H7 (cell line): Measurements from ENCODE around the gene TMEM44. TPM values are rescaled to one million over a fixed set of nuclear protein-coding genes. Genes with fewer than 3 reads are reported as not detected.

Source experiments
- DNase-seq: peaks from one replicate; pipeline ENCODE4 v3.0.0; 2012
- H3K27me3 ChIP-seq: 2 replicates; pipeline ENCODE4 v1.6.0; 2011; ENCODE audit warnings: mild to moderate bottlenecking, low read length; ENCODE audit not compliant: control insufficient read depth, insufficient read depth
- H3K36me3 ChIP-seq: replicated peaks from 2 replicates; pipeline ENCODE4 v1.5.1; 2011; ENCODE audit warnings: low read length; ENCODE audit not compliant: control insufficient read depth, insufficient read depth
- H3K4me3 ChIP-seq: 2 replicates; pipeline ENCODE4 v1.5.1; 2011; ENCODE audit warnings: low read depth, mild to moderate bottlenecking, control low read depth, low read length, moderate library complexity; ENCODE audit not compliant: insufficient read depth
- total RNA-seq: library from RNA; depleted of rRNA; stranded (reverse); fragments of >200 nt; shearing (Covaris generic); gene quantifications from 2 replicates; pipeline ENCODE4 v1.2.3, GENCODE V29; 2014; rRNA removed

TMEM44 gene
- 5.4 and 9.8 TPM in 2 replicates for total RNA-seq

GRCh38 chr3:194633349-194634004 is at the start of gene TMEM44:
Gene TMEM44, minus strand, starts transcription at chr3:194633419. Its CDS starts 204 bp downstream, at chr3:194633215.
- Histone ChIP-seq H3K36me3 (no peaks in the 10 kb centered on the region; the same call in 1 of the 2 replicates), H3K27me3 (peaks cover 2% of the 10 kb centered on the region), H3K4me3 (peak within 1 kb of the TSS; percentile 66)
- peak; percentile 98 for DNase-seq

GRCh38 chr3:194682694-194683310 is 49.6 kb upstream of the TMEM44 start:
- H3K27me3 ChIP-seq, result peaks cover 33% of the 10 kb centered on the region
- H3K4me3 ChIP-seq, result no peak overlapping the region
- DNase-seq, result peak; percentile 84
- no peaks in the 10 kb centered on the region for H3K36me3 ChIP-seq

GRCh38 chr3:194682189-194682693 is 49.0 kb upstream of the TMEM44 start:
- DNase-seq, result no peak
- Histone ChIP-seq H3K36me3 (no peaks in the 10 kb centered on the region), H3K4me3 (no peak overlapping the region), H3K27me3 (peaks cover 29% of the 10 kb centered on the region)

GRCh38 chr3:194680888-194681615 is 47.8 kb upstream of the TMEM44 start:
- Histone ChIP-seq H3K36me3 (no peaks in the 10 kb centered on the region), H3K27me3 (peaks cover 17% of the 10 kb centered on the region), H3K4me3 (no peak overlapping the region)
- DNase-seq, result no peak

GRCh38 chr3:194676471-194676870 is 43.3 kb upstream of the TMEM44 start:
- DNase-seq, result no peak
- peaks cover 6% of the 10 kb centered on the region for H3K27me3 ChIP-seq
- no peak overlapping the region for H3K4me3 ChIP-seq
- H3K36me3 ChIP-seq, result no peaks in the 10 kb centered on the region

- DNase-seq, result no peak
- Histone ChIP-seq H3K4me3 (no peak overlapping the region), H3K36me3 (no peaks in the 10 kb centered on the region), H3K27me3 (peaks cover 6% of the 10 kb centered on the region)
Observed at GRCh38 chr3:194675680-194676079, 42.5 kb upstream of the TMEM44 start.

GRCh38 chr3:194675081-194675640 is 41.9 kb upstream of the TMEM44 start:
- Histone ChIP-seq H3K4me3 (no peak overlapping the region), H3K36me3 (no peaks in the 10 kb centered on the region), H3K27me3 (peaks cover 6% of the 10 kb centered on the region)
- no peak for DNase-seq

- H3K4me3 ChIP-seq, result no peak overlapping the region
- H3K27me3 ChIP-seq, result peaks cover 6% of the 10 kb centered on the region
- DNase-seq, result no peak
- H3K36me3 ChIP-seq, result peaks cover 3% of the 10 kb centered on the region
Observed at GRCh38 chr3:194673761-194674160, 40.5 kb upstream of the TMEM44 start.

GRCh38 chr3:194672876-194673275 is 39.7 kb upstream of the TMEM44 start:
- DNase-seq, result no peak
- H3K36me3 ChIP-seq, result peaks cover 3% of the 10 kb centered on the region

GRCh38 chr3:194671900-194672808 is 38.9 kb upstream of the TMEM44 start, which contains the start of gene LSG1:
Gene LSG1, minus strand, starts transcription at chr3:194672191. Its CDS starts 29 bp downstream, at chr3:194672162.
- Histone ChIP-seq H3K27me3 (peaks cover 6% of the 10 kb centered on the region), H3K36me3 (peaks cover 3% of the 10 kb centered on the region), H3K4me3 (peak within 1 kb of the TSS; percentile 89)
- DNase-seq, result peak; percentile 91

More at GRCh38 chr3:194672876-194673275, 39.7 kb upstream of the TMEM44 start:
- peak overlapping the region; percentile 89 for H3K4me3 ChIP-seq
- H3K27me3 ChIP-seq, result peaks cover 6% of the 10 kb centered on the region

- H3K36me3 ChIP-seq, result peaks cover 3% of the 10 kb centered on the region
- DNase-seq, result peak; percentile 59
- H3K27me3 ChIP-seq, result peaks cover 6% of the 10 kb centered on the region
- peak overlapping the region; percentile 89 for H3K4me3 ChIP-seq
Observed at GRCh38 chr3:194671511-194671899, 38.3 kb upstream of the TMEM44 start.

GRCh38 chr3:194667363-194667762 is 34.1 kb upstream of the TMEM44 start:
- H3K4me3 ChIP-seq, result no peak overlapping the region
- no peak for DNase-seq
- H3K27me3 ChIP-seq, result no peaks in the 10 kb centered on the region
- peaks cover 6% of the 10 kb centered on the region for H3K36me3 ChIP-seq

GRCh38 chr3:194664857-194665256 is 31.6 kb upstream of the TMEM44 start:
- no peaks in the 10 kb centered on the region for H3K27me3 ChIP-seq
- no peak overlapping the region for H3K4me3 ChIP-seq
- peaks cover 7% of the 10 kb centered on the region for H3K36me3 ChIP-seq
- DNase-seq, result no peak
